DOHH2 (cell line): Measurements from ENCODE around the gene ACIN1.

Experiments
- H3F3A ChIP-seq: fragments of 200-600 bp; sonication (generic), shearing (Covaris generic); 2 replicates; pipeline ENCODE4 v1.6.0; 2016; ENCODE audit warnings: antibody characterized with exemption, mild to moderate bottlenecking; ENCODE audit not compliant: control insufficient read depth, insufficient read depth
- H3K27ac ChIP-seq: fragments of 200-600 bp; sonication (generic); 2 replicates; pipeline ENCODE4 v1.5.1; 2014; ENCODE audit warnings: low read depth, mild to moderate bottlenecking, low read length, moderate library complexity
- H3K27me3 ChIP-seq: fragments of 200-600 bp; sonication (generic); 2 replicates; pipeline ENCODE4 v1.6.1; 2014; ENCODE audit warnings: mild to moderate bottlenecking, low read length, mixed read lengths; ENCODE audit not compliant: control insufficient read depth
- H3K36me3 ChIP-seq: fragments of 200-600 bp; sonication (generic); 2 replicates; pipeline ENCODE4 v1.6.1; 2014; ENCODE audit warnings: mild to moderate bottlenecking, low read length, moderate library complexity, mixed read lengths; ENCODE audit not compliant: control insufficient read depth
- H3K4me1 ChIP-seq: fragments of 200-600 bp; sonication (generic); 2 replicates; pipeline ENCODE4 v1.6.1; 2014; ENCODE audit warnings: mild to moderate bottlenecking, low read length, mixed read lengths; ENCODE audit not compliant: control insufficient read depth
- H3K4me2 ChIP-seq: fragments of 200-600 bp; sonication (generic); 2 replicates; pipeline ENCODE4 v1.6.0; 2014; ENCODE audit warnings: mild to moderate bottlenecking, low read length, moderate library complexity
- H3K4me3 ChIP-seq: fragments of 200-600 bp; sonication (generic); 2 replicates; pipeline ENCODE4 v1.5.1; 2014; ENCODE audit warnings: mild to moderate bottlenecking, low read length, mixed read lengths
- H3K79me2 ChIP-seq: fragments of 200-600 bp; sonication (generic); 2 replicates; pipeline ENCODE4 v1.6.1; 2014; ENCODE audit warnings: mild to moderate bottlenecking, low read length, mixed read lengths; ENCODE audit not compliant: control insufficient read depth
- H3K9me2 ChIP-seq: fragments of 200-600 bp; sonication (generic); replicated peaks from 2 replicates; pipeline ENCODE4 v1.6.1; 2014; ENCODE audit warnings: mild to moderate bottlenecking, low read length, mixed read lengths; ENCODE audit not compliant: control insufficient read depth
- H3K9me3 ChIP-seq: fragments of 200-600 bp; sonication (generic); 2 replicates; pipeline ENCODE4 v1.6.1; 2014; ENCODE audit warnings: antibody characterized with exemption, low read length, mixed read lengths; ENCODE audit not compliant: control insufficient read depth, insufficient read depth
- H4K20me1 ChIP-seq: fragments of 200-600 bp; sonication (generic); 2 replicates; pipeline ENCODE4 v1.6.0; 2014; ENCODE audit warnings: low read depth, mild to moderate bottlenecking, antibody characterized with exemption, low read length, moderate library complexity; ENCODE audit not compliant: control insufficient read depth, insufficient read depth
- CTCF ChIP-seq: fragments of 200-600 bp; sonication (generic); IDR thresholded peaks from one replicate; pipeline ENCODE4 v1.5.1; 2014; ENCODE audit warnings: antibody characterized with exemption, mild to moderate bottlenecking, low read depth, low read length; ENCODE audit not compliant: poor library complexity, severe bottlenecking
- EZH2phosphoT487 ChIP-seq: fragments of 200-600 bp; sonication (generic); IDR thresholded peaks from 2 replicates; pipeline ENCODE4 v1.6.1; 2017; ENCODE audit warnings: borderline replicate concordance, mild to moderate bottlenecking, antibody characterized with exemption, low read length, moderate library complexity, mixed read lengths

The ACIN1 gene

GRCh38 chr14:23055147-23055550, 39.8 kb downstream of the ACIN1 start:
- Histone ChIP-seq H3K4me2 (no peak overlapping the region), H3K79me2 (no peaks in the 10 kb centered on the region), H3K9me2 (no peaks in the 10 kb centered on the region), H3K4me3 (no peak overlapping the region), H3K27me3 (peaks cover 6% of the 10 kb centered on the region; the same call in 1 of the 2 replicates), H3K9me3 (no peaks in the 10 kb centered on the region), H4K20me1 (no peaks in the 10 kb centered on the region), H3F3A (peaks cover 16% of the 10 kb centered on the region), H3K27ac (no peak overlapping the region), H3K4me1 (peaks cover 25% of the 10 kb centered on the region), H3K36me3 (peaks cover 12% of the 10 kb centered on the region)
- TF ChIP-seq CTCF = no peak
- TF ChIP-seq EZH2phosphoT487 = no peak

GRCh38 chr14:23054000-23054811, 40.7 kb downstream of the ACIN1 start:
- peaks cover 6% of the 10 kb centered on the region; the same call in 1 of the 2 replicates for H3K27me3 ChIP-seq
- H3K4me1 ChIP-seq = peaks cover 19% of the 10 kb centered on the region
- H3K36me3 ChIP-seq = peaks cover 7% of the 10 kb centered on the region
- H3K4me3 ChIP-seq = no peak overlapping the region
- no peaks in the 10 kb centered on the region for H3K9me3 ChIP-seq
- peaks cover 11% of the 10 kb centered on the region for H3F3A ChIP-seq
- H3K9me2 ChIP-seq = no peaks in the 10 kb centered on the region
- no peaks in the 10 kb centered on the region for H4K20me1 ChIP-seq
- no peak overlapping the region for H3K27ac ChIP-seq
- no peak overlapping the region for H3K4me2 ChIP-seq
- TF ChIP-seq CTCF (peak; percentile 70), EZH2phosphoT487 (no peak)
- H3K79me2 ChIP-seq = no peaks in the 10 kb centered on the region

- Histone ChIP-seq H3K27ac (no peak overlapping the region), H3K4me1 (peaks cover 18% of the 10 kb centered on the region), H3K27me3 (peaks cover 6% of the 10 kb centered on the region; the same call in 1 of the 2 replicates), H3K4me3 (no peak overlapping the region), H3F3A (peaks cover 3% of the 10 kb centered on the region), H3K36me3 (no peaks in the 10 kb centered on the region; the same call in 1 of the 2 replicates), H3K9me3 (no peaks in the 10 kb centered on the region), H3K79me2 (no peaks in the 10 kb centered on the region), H4K20me1 (no peaks in the 10 kb centered on the region), H3K9me2 (no peaks in the 10 kb centered on the region), H3K4me2 (no peak overlapping the region)
- TF ChIP-seq CTCF (no peak), EZH2phosphoT487 (no peak)
Measured at GRCh38 chr14:23053426-23053825, 41.5 kb downstream of the ACIN1 start.
